Brain microvascular endothelial cell (primary cell): Measurements from ENCODE around the gene ETFB.

Source experiments
- DNase-seq: peaks from one replicate; pipeline ENCODE4 v3.0.0-alpha.2; 2020
- H3K27ac ChIP-seq: fragments of 250-450 bp; sonication (Bioruptor Pico); 2 replicates; pipeline ENCODE4 v1.5.1; 2020; ENCODE audit warnings: mild to moderate bottlenecking, moderate library complexity
- H3K27me3 ChIP-seq: fragments of 250-450 bp; sonication (Bioruptor Pico); replicated peaks from 2 replicates; pipeline ENCODE4 v1.5.1; 2020; ENCODE audit warnings: mild to moderate bottlenecking
- H3K36me3 ChIP-seq: fragments of 250-450 bp; sonication (Bioruptor Pico); replicated peaks from 2 replicates; pipeline ENCODE4 v1.5.1; 2020; ENCODE audit warnings: mild to moderate bottlenecking
- H3K4me3 ChIP-seq: 2 replicates; pipeline ENCODE4 v1.5.1; 2011; ENCODE audit warnings: low read depth, mild to moderate bottlenecking, control low read depth, low read length, moderate library complexity
- CTCF ChIP-seq: IDR thresholded peaks from 2 replicates; pipeline ENCODE4 v1.5.1; 2011; ENCODE audit warnings: low read depth, mild to moderate bottlenecking, moderate library complexity, low read length, control low read depth, inconsistent platforms; ENCODE audit errors: missing control alignments
- in situ Hi-C: cut with HindIII; loops from 2 replicates; pipeline ENCODE4 v1.10.0; 2017; ENCODE audit warnings: low sequenced_read_pairs, low pct_ligation_motif_present

ETFB gene

DNA sequence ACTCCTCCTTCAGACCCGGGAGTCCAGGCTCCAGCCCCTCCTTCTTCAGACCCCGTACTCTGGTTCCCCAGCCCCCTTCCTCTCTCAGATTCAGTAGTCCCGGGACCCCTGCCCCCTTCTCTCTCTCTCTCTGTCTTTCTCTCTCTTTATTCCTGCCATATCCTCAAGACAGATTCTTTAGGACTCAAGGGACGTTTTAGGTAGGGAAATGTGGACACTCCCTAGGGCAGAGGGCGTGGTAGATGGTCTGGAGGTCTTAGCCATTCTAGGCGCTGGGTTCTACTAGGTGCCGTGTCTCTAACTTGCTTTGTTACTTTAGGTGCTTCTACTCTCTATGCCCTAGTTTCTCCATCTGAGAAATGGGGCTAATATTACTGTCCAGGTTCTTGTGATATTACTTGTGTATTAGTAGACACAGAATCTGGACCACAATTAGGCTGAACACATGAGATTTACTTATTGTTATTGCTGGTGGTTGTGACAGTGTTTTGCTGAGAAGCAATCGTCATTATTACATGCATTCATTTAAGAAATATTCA lies 25.0 kb upstream of the ETFB start:
- no peak overlapping the region for H3K4me3 ChIP-seq
- no peak for DNase-seq
- TF ChIP-seq CTCF, result no peak
- in situ Hi-C loops, result no loop called here
- H3K27ac ChIP-seq, result no peak overlapping the region
- no peaks in the 10 kb centered on the region for H3K27me3 ChIP-seq
- H3K36me3 ChIP-seq, result no peaks in the 10 kb centered on the region

DNA sequence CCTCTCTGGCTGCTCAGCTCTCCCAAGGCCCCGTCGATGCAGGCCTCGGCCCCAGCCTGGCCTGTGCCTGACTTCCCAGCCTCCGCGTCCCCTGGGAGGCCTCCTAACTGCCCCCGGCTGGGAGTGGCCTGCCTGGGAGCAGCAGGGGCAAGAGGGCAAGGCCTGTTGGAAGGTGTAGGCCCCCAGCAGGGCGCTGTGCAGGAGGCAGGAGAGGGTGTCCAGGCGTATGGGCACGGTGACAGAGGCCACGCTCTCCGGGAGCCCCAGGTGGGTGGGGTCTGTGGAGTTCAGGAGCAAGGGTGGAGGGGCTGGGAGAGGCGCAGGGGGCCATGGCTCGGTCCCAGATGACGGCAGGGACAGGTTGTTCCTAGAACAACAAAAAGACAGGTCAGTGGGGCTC lies 23.0 kb upstream of the ETFB start:
- Histone ChIP-seq H3K4me3 (no peak overlapping the region), H3K27ac (no peak overlapping the region), H3K27me3 (no peaks in the 10 kb centered on the region), H3K36me3 (no peaks in the 10 kb centered on the region)
- no peak for TF ChIP-seq CTCF
- in situ Hi-C loops, result no loop called here
- DNase-seq, result no peak

- in situ Hi-C loops, result no loop called here
- no peak for DNase-seq
- Histone ChIP-seq H3K4me3 (no peak within 1 kb of the TSS), H3K27me3 (no peaks in the 10 kb centered on the region), H3K36me3 (no peaks in the 10 kb centered on the region), H3K27ac (no peak within 1 kb of the TSS)
- TF ChIP-seq CTCF, result no peak
Observed at GRCh38 chr19:51387924-51388389, 21.8 kb upstream of the ETFB start, which contains the start of gene LIM2. Gene LIM2 (minus strand): TSS chr19:51387974. CDS start chr19:51387443, 531 bp downstream.

- Histone ChIP-seq H3K36me3 (no peaks in the 10 kb centered on the region), H3K27me3 (no peaks in the 10 kb centered on the region), H3K4me3 (no peak overlapping the region), H3K27ac (no peak overlapping the region)
- no peak for DNase-seq
- TF ChIP-seq CTCF, result no peak
- in situ Hi-C loops, result no loop called here
Observed at GRCh38 chr19:51386882-51387520, 20.8 kb upstream of the ETFB start.

DNA sequence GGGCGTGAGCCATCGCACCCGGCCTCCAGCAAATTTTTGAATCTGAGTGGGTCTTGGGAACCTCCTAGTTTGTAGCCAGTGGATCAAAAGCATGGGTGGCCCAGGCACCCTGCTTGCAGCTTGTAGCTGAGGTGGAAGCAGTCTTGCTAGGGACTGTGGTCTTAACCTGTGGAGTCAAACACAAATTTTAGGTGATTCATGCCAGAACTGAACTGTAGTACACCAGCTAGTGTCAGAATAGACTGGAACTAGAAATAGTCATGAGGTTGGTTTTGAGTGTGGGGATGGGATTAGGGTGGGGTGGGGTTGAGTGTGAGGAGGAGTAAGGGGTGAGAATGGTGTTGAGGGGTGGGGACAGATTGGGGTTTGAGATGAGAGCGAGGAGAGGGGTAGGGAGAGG lies 15.8 kb upstream of the ETFB start:
- Histone ChIP-seq H3K4me3 (no peak overlapping the region), H3K27ac (no peak overlapping the region), H3K27me3 (no peaks in the 10 kb centered on the region), H3K36me3 (no peaks in the 10 kb centered on the region)
- no peak for DNase-seq
- TF ChIP-seq CTCF, result no peak
- in situ Hi-C loops, result no loop called here

DNA sequence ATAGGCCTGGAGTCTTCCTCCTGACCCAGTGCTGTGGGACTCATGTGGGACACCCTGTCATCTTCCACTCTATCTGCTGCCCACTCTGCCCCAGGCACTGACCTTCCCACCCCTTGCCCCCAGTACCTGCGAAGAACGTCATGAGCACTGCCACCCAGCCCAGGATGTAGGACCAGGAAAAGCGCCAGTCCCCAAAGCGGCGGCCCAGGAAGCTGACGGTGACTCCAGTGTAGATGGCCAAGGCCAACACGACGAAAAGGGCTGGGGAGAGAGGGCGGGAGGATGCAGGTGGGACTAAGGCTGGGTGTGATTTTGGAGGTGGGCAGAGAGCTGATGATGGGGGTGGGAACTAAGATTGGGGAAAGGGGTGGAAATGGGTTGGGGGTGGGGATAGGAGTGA lies 14.2 kb upstream of the ETFB start:
- Histone ChIP-seq H3K36me3 (no peaks in the 10 kb centered on the region), H3K27me3 (no peaks in the 10 kb centered on the region), H3K4me3 (no peak overlapping the region), H3K27ac (no peak overlapping the region)
- in situ Hi-C loops, result no loop called here
- no peak for DNase-seq
- TF ChIP-seq CTCF, result no peak
